Dedifferentiated amniotic fluid mesenchymal stem cell (primary cell): Measurements from ENCODE around the gene RPS6KA2.
A peak's percentile ranks its signal among the peaks of the same experiment; 100 is the strongest.
"Not testable (repeated sequence)": the region's sequence is repeated elsewhere in the genome, so short reads cannot be mapped to it uniquely, and the experiment has no call there.

ENCODE experiments used
- DNase-seq: peaks from one replicate; pipeline ENCODE4 v3.0.0-alpha.2; 2016; ENCODE audit errors: extremely low spot score

RPS6KA2 gene

DNA sequence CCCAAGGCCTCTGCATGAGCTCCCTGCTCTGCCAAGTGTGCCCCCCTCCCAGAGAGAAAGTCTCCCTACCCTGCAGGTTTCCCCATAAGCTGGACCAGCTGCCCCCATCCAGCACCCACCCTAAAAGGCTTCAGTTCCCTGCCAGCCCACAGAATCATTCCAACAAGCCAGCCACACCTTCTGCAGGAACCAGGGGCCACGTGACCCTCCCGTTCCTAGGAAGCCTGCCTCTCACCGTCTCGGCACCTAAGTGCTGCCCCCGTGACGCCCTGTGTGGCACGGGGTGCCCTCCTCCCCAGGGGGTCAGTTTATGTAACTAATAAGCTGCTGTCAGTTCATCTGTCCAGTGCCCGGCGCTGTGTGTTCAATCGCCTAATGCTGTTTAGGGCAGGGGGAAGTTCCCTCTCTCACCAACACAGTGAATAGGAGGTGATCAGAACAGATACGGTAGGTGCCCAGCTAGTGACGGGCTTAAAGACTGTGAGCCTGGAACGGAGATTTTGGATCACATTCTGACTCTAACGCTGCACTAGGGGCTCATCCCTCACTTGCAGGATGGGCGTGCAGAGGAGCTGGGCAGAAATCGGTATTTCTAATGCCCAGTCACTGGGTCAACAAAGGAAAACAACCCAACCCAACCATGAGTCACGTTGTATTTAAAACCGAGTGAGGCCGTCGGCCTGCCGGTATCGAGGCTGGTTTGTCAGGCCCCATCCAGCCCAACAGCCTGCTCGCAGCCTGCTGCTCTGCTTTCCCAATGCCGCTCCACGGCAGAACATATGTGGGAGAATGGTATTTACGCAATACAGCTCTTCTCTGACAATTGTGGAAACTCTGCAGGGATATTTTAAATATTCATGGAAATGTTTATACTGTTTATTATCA lies 96.6 kb downstream of the RPS6KA2 start:
- DNase-seq, result no peak

DNA sequence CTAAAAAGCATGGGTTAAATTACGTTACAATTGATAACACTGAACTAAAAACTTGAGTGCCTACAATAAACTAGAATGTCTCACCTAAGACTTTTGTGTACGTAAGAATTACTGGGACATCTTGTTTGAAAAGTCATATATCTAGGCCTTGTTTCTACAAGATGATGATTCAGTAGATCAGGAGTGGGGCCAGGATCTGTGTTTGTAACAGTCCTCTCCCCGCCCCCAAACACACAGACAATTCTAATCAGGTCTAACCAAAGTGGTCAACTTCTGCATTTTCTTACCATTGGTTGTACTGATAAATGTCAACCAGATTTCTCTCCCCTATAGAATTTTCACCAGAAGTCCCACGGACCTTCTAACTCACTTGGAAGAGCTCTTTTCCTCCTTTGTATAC lies 97.5 kb downstream of the RPS6KA2 start:
- no peak for DNase-seq

DNA sequence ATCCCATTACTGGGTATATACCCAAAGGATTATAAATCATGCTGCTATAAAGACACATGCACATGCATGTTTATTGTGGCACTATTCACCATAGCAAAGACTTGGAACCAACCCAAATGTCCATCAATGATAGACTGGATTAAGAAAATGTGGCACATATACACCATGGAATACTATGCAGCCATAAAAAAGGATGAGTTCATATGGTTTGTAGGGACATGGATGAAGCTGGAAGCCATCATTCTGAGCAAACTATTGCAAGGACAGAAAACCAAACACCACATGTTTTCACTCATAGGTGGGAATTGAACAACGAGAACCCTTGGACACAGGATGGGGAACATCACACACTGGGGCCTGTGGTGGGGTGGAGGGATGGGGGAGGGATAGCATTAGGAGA lies 98.0 kb downstream of the RPS6KA2 start:
- DNase-seq, result not testable (repeated sequence)

DNA sequence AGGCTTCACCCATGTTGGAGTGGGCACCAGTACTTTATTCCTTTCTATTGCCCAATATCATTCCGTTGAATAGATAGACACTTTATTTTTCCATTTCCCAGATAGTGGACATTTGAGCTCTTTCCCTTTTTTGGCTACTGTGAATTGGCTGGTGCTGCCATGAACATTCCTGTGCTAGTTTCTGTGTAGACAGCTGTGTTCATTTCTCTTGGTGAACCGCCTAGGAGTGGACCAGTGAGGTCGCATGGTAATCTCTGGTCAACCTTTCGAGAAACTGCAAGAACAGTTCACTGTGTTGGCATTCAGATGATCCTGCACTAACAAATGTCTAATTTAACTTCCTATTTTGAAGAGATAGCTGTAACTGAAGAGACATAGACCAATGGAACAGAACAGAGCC lies 99.2 kb downstream of the RPS6KA2 start:
- no peak for DNase-seq

DNA sequence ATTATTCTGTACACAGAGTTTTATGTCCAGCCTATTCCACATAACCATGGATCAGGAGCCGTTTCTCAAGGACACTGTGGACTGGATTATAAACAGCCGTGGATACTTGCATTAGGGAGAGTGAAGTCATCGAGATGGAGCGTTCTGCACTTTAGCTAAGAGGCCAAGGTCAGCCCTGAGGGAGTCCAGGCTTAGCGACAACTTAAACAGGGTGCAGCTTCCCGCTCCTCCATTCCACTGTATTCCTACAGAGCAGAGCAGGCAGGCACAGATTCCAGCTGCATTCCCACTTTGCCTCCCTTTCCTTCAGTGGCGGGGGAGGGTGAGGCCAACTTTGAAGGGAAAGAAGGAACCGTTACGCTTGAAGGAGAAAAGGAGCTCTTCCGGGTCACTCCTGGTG lies 100.1 kb downstream of the RPS6KA2 start:
- DNase-seq, result no peak

DNA sequence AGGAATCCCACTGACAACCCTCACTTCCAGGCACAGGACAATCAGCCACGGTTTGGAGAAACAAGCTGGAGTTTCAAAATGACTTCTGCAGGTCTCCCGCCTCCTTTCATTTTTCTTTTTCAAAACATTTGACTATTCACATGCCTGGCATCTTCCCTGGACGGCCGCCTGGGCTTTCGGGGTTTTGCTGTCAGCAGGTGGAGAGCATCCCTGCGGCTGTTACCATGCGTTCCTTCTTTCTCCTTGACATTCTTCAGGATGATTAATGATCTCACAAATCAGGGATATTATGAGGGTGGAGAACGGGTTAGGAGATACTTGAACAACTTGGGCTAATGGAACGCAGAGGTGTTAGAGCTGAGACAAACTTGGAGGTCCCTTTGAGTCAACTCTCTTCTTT lies 101.5 kb downstream of the RPS6KA2 start:
- no peak for DNase-seq

DNA sequence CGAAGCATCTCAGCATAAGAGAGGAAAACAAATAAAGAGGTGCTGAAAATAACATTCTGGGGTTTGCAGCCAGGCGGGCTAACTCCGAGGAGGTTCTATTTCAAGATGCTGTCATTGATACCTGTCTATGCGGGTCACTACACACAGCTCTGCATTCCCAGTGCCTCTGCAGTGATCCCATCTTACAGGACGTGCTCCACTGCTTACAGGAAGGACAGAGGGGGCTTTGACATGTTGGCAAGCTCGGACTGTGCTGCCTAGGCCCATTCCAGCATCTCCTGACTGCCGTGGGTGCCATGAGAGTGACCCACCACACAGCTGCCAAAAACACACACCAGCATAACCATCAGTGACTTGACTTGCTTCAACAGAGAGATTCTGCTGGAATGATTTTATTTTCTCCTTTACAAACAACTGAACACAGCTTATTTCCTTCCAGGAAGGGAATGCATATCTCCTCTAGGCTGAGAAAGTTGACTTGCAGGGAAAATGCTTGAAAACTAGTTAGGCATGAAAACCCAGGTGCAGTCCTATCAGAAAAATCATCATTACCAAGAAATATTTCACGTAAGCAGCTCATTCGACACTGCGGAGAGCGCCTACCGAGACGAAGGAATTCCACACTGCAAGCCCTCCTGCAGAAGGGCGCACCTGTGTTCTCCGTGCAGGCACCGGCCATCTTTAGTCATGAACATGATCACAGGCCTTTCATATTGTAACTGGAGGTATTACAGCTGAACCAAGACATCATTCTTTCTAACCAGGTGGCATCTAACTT lies 103.1 kb downstream of the RPS6KA2 start:
- no peak for DNase-seq

DNA sequence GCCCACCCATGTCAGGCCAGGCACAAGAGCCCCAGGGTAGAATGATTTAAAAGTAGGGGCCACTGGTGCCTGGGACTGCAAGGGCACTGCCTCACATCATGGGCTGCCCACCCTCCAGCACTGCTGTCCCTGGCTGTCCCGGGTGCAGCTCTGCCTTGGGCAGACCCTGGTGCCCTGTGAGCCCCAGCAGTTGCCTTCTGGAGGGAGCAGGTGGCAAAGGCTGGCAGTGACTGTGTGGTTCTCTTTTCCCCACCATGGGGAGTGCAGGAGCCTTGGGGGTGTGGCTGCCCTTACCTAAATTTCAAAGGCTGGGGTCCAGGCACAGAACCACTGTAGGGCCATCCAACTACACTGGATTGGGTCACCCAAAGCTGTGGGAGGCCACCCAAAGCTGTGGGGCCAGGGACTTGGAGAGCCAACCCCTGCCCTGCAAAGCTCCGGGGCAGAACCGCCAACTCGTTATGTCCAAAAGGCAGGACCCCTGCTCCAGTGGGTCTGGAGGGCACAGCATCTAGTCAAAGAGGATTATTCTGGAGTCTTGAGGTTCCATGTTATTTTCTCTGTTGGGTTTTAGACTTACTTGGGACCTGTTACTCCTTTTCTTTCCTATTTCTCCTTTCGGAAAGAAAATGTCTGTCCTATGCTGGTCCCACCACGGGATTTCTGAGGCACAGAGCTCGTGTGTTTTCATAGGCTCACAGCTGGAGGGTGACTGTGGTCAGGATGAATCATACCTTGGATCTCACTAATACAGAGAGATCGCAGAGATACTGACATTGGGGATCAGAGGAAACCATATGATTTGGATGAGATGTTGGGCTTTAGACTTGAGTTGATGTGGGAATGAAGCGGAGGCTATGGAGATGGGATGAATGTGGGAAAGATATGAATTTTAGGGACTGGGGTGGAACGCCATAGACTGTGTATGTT lies 105.9 kb downstream of the RPS6KA2 start:
- DNase-seq, result no peak

DNA sequence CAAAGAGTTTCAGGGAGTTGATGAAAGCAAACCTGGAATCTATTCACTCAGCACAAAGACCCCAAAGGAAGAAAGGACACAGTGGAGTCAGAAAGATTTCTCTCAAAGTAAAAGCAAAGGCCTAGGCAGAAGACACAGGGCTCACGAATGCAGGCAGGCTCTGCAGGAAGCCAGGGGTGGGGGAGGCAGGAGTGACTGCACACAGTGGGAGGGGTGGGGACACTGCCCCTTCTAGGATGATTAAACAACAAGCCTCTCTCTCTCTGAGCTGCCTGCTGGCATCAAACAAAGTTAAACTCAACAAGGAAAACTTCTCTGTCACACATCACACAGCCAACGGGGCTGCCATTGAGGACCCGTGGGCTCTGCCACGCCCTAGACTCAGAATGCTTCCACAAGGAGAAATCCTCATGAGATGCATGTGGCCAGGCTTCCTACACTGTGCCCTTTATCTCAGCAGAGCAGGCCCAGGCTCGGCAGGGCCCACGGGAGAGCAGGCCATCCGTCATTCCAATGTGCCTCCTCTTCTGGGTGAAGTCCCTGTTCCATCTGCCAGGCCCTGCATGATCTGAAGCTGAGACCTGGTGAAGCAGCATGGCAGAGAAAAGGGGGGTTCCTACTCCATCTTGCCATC lies 110.7 kb downstream of the RPS6KA2 start:
- no peak for DNase-seq

DNA sequence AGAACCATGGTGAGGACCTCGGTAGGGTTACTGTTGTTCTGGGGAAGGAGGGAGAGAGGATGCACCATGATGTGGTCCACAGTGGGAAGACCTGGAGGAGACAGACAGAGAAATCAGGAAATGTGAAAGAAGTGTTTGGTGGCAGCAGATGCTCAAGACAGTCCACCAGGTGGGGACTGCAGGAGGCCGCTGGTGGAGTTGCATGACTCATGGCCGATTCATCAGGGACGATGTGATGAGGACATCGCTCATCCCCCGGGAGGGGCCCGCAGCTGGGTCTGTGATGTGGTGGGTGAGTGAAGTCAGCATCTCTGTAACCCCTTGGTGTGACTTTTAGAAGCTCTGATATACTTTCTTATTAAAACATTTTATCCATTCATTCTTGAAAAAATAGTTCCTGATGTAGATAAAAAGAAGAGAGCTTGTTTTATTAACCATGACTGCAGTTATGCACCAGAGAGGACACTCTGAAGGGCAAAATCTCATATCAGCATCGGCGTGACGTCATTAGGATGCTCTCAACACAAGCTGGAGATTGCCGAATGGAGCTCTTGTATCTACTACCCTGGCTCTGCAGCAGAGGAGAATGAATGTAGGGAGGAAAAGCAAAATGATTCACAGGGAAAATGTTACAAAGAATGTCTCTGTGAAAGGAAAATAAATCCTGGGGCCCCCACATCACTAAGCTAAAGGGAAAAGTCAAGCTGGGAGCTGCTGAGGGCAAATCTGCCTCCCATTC lies 111.8 kb downstream of the RPS6KA2 start:
- DNase-seq, result peak; percentile 55

DNA sequence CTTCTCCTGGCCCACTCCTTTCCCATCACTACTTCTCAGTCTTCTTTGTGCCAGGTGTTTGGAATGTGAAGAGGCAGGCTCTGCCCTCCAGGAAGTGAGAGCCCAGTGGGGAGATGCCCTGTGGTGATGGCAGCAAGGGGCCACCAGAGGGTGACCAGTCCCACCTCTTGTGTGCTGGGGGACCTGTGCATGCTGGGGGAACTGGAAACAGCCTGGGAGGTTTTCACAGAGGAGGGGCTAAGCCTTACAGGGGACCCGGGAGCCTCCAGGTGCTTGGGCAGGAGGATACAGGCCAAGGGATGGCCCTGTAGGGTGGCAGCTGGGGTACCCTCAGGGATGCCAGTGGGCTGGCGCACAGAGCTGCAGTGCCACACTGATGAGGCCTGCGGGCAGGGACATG lies 112.9 kb downstream of the RPS6KA2 start:
- no peak for DNase-seq

DNA sequence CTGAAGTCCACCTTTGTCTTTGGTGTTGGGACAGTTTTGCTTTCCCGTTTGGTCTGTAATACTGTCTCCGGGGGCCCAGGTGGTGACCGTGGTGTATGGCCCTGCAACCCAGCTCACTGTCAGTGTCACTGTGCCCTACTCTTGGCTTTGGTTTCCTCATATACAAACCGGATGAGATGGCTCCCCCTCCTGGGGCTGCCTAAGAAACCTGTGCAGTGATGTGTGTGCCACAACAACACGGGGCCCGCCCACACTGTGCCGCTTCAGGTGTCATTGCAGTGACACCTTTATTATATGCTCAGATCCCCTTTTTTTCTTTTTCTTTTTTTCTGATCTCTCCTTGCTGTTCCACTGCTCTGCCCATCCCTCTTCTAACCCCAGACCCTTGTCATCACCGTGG lies 114.5 kb downstream of the RPS6KA2 start:
- DNase-seq, result no peak

DNA sequence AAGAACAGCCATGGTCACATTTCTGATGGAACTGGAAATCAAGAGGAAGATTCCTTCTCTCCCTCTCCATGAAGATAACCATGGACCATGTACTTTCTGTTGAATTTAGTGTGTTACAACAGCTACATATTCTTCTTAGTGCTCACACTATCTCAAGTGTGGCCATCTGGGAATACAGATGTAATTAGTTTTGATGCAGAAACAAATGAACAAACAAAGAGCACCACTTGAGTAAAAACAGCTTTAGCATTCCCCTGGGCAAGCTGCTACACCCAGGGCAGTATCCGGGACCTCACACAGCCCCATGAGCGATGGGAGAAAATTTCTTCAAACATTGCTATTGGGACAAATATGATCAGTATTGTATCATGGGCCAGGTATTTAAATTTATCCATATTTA lies 115.7 kb downstream of the RPS6KA2 start:
- DNase-seq, result no peak

DNA sequence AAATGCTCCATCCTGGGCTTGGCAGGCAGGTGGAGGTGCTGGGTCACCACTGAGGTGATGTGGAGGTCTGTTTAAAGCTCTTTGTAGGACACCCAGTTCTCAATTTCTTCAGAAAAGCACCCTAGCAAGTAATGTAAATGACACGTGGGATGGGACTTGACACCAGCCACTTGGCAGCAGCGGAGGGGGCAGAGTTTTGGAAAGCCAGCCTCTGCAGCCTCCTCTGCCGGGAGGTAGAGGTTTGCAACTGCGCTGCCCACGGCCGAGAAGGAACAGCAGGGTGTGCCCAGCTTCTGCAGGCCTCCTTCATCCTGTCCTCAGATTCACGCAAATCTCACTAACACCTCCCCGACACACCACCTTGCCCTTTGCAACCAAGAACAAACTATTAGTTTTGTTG lies 117.9 kb downstream of the RPS6KA2 start:
- DNase-seq, result no peak

DNA sequence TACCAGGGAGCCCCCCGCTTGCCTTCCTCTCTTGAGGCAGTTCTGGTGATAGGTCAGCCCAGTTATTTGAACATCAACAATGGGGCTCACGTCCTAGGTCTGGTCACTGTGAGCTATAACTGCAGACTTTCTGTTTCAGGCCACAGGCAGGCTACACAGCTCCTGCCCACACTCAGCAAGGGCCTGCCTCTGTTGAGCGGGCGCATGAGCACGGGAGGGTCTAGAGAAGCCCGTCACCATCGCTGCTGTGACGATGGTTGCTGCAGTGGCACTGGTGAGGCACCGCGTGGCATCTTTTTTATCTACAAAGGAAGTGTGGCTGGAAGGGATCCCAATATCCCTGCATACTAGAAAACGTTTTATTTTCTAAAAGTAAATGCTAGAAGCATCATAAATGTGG lies 118.3 kb downstream of the RPS6KA2 start:
- no peak for DNase-seq

DNA sequence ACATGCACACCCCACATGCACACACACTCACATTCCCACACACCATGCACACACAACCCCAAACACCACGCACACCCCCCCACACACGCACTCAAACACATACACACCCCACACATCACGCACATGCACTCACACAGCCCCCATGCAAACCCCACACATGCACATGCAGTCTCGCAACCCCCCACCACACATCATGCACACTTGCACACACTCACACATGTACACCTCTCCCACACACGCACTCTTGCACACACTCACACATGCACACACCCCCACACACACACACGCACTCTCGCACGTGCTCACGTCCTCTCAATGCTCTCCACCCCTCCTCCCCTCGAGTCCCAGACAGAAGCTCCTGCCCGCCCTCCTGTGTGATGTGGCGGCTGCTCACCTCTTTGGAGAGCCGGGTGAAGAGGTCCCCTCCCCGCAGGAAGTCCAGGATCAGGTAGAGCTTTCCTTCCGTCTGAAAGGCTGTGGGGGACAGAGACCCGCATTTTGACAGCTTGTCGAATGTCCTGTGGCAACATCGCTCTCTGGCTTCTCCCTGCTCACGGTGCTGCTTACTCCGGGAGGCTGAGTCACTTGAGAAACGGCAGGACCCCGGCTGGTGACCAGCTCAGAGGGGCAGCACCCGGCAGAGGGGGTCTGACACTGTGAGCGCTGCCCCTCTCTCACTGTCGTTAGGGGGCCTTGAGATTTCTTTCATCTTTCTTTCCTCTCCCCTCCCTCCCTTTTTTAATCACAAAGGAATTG lies 119.1 kb downstream of the RPS6KA2 start:
- DNase-seq, result no peak

DNA sequence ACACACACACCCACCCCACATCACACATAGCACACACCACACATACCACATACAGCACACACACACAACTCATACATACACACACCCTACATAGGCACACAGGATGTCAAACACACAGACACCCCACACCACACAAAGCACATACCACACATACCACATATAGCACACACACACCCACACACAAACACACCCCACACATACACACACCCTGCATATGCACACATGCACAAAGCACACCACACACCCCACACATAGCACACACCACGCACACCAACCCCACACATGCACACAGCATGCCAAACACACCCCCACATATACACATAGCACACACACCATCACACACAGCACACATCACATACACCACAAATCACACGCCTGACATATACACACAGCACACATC lies 119.7 kb downstream of the RPS6KA2 start:
- DNase-seq, result no peak

DNA sequence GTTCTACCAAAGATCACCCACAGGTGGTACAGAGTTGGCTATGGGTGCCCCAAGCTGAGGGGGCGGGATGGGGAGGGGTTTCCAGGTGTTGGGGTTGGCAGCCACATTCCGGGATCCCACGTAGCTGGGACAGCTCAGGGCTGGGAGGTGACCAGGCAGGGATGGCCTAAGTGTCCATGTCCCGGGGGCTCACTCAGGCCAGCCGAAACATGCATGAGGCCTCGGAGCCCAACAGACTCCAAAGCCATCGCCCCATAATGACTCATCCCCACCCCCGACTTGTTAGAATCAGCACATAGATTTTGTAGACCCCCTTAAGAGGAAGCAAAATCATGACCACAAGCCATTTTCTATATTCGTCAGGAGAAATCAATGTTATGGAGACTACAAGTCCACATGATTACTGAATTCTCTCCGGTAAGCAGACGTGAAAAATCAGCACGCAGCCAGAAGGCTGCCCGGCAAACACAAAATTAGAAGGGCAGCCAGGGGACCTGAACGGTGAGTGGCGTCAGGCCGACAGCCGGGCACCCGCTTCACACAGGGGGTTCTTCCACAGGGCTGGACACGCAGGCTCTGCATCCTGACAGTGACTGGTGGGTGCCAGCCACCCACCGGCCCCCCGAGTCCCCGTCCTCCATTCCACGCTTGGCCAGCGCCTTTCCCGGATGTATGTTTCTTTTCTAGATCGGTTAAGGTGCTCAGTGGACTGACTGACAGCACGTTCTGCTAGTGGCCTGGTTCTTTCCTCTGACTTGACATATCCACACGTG lies 121.7 kb downstream of the RPS6KA2 start:
- no peak for DNase-seq

DNA sequence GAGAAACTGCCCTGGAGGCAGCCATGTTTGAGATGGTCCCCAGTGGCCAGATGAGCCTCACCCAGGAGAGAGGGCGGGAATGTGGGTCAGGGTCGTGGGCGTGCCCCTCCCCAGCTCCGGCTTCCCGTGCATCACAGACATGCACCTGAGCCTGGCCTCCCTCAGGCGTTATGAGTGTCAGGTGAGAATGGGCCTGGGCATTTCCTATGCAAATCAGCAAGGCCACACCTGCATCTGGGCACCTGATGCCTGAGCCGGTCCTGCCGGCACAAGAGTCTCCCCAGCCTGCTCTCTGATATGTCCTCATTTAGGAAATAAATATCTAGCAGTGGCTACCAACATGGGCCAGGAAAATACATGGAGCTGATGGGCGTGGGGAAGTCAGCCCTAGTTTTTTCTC lies 123.0 kb downstream of the RPS6KA2 start:
- no peak for DNase-seq
